Subcutaneous adipose tissue (tissue), 4 donors: Measurements from ENCODE around the gene SYT7. TPM values are rescaled to one million over a fixed set of nuclear protein-coding genes. Genes with fewer than 3 reads are reported as not detected.

Experiments
- CTCF ChIP-seq: fragments of 450-650 bp; IDR thresholded peaks from one replicate; pipeline ENCODE4 v1.5.1; 2016; ENCODE audit warnings: low read depth, mild to moderate bottlenecking, control low read depth, antibody characterized with exemption, moderate library complexity
- total RNA-seq, 4 donors: library from RNA; depleted of rRNA; stranded (reverse); fragments of >200 nt; gene quantifications; one replicate each; pipeline ENCODE4 v1.1.0, GENCODE V29; 2016

Gene SYT7
- total RNA-seq, 4 donors from 2014 or later, result 0.66 to 4.0 (median 1.4) TPM

- TF ChIP-seq CTCF, result no peak
Measured at GRCh38 chr11:61596542-61596941, 15.7 kb upstream of the SYT7 start.

- TF ChIP-seq CTCF, result no peak
Measured at GRCh38 chr11:61594907-61595257, 14.0 kb upstream of the SYT7 start.

GRCh38 chr11:61593151-61593550, 12.3 kb upstream of the SYT7 start:
- no peak for TF ChIP-seq CTCF

- no peak for TF ChIP-seq CTCF
Measured at GRCh38 chr11:61592176-61592575, 11.3 kb upstream of the SYT7 start.

- TF ChIP-seq CTCF, result no peak
Measured at GRCh38 chr11:61589961-61590360, 9.1 kb upstream of the SYT7 start.

- TF ChIP-seq CTCF, result no peak
Measured at GRCh38 chr11:61588728-61589191, 7.9 kb upstream of the SYT7 start.

GRCh38 chr11:61587951-61588727, 7.3 kb upstream of the SYT7 start:
- no peak for TF ChIP-seq CTCF
